ENCODE data around the gene DMD.

- TF ChIP-seq CTCF (conservative IDR thresholded peaks at IDR 0.05 in 1 of 2, IDR thresholded peaks at IDR 0.05 in 1 of 2; ENCODE audit: low read depth in 1 of 2, low read length in 2 of 2) (no peak), EZH2 (IDR thresholded peaks at IDR 0.05; ENCODE audit: low read length, missing control alignments) (no peak)
These were observed 593.2 kb downstream of the DMD start for GRCh38 chrX:32618154-32618553.
